Right lung (tissue), 5 donors: ENCODE results near the gene FRMPD4. TPM values are rescaled to one million over a fixed set of nuclear protein-coding genes. Genes with fewer than 3 reads are reported as not detected.

Experiments used
- DNase-seq, 2 donors: peaks; one replicate each; pipeline ENCODE4 v3.0.0-alpha.2; 2013
- polyA plus RNA-seq, 5 donors: library from polyadenylated mRNA; unstranded; fragments of 120-200 nt; gene quantifications; one replicate each; pipeline versions ENCODE4 v1.2.1 to v1.2.3, GENCODE V29; 2013; ENCODE audit warnings: inconsistent platforms in 1 of 5, low replicate concordance in 1 of 5; ENCODE audit not compliant: insufficient read length in 5 of 5, insufficient read depth in 1 of 5

The FRMPD4 gene
- polyA plus RNA-seq, 5 donors, result 0.40 to 1.2 (median 0.76) TPM

DNA sequence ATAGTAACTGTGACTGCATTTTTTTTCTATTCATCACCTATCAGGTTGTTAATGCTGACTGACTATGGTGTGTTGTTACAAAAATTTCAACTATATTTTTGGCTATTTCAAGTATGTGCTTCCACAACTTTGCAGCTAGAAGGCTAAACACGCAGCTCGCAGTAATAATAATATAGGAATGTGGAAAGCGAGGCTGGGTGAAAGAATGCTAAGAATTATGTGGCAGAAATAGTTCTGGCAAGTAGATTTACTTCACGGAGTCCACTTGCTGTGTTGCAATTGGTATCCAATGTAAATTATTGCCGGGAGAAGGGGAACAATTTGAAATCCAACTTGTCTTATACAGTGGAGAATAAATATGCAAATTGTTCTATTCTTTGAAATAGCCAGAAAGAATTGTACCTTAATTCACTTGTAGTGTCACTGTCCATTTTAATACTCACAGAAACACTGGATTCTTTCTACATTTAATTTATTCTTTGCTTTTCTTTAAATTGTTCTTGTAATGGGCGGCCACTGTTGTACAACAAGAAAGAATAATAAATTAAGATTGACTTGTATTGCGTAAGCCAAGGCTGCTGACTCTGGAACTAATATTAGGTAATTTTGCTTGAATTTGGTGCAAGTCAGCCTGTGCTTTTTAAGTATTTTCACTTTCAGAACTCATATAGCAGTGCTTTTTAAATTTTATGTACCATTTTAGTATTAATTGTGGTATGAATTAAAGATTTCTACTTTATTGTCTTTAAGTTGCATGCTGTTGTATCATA is 154.9 kb downstream of the FRMPD4 start:
- no peak for DNase-seq

DNA sequence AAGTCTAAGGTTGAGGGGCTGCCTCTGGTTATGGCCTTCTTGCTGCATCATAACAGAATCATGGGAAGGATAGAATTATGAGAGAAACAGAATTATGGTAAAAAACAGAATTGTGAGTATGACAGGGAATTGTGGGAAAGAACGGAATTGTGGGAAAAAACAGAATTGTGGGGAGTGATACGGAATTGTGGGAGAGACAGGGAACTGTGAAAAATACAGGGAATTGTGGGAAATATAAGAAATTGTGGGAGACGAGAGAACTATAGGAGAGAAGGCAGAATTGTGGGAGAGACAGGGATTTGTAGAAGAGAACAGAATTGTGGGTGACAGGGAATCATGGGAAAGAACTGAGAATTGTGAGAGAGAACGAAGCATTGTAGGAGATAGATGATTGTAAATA is 159.1 kb downstream of the FRMPD4 start:
- no peak for DNase-seq

DNA sequence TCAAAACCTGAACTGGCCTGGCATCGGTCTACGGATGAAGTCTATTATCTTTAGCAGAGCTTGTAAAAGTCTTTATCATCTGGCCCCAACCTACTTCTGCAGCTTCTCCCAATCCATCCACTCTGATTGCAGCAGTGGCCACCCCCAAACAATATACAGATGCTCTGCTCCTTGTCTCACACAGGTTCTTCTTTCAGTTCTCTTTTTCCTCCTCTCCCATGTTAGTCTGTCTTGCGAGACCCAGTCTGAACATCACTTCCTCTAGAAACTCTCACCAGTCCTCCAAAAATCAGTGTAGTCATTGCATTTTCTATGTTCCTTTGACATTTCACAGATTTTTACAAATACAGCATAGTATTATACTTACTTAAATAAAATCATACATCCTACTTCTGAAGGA is 163.0 kb downstream of the FRMPD4 start:
- no peak for DNase-seq

DNA sequence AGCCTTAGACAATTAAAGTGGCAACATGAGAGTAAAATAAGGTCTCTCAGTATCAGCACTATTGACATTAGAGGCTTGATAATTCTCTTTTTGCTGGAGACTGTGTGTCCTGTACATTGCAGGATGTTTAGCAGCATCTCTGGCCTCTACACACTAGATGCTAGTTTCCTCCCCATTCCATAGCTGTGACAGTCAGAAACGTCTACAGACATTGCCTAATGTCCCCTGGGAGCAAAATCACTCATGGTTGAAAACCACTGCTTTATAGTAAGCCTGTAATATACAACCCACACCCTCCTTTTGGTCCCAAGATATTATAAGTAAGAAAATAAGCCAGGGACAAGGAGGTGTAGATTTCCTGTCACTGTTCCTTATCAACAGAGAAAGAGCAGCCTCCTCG is 166.0 kb downstream of the FRMPD4 start:
- no peak for DNase-seq

DNA sequence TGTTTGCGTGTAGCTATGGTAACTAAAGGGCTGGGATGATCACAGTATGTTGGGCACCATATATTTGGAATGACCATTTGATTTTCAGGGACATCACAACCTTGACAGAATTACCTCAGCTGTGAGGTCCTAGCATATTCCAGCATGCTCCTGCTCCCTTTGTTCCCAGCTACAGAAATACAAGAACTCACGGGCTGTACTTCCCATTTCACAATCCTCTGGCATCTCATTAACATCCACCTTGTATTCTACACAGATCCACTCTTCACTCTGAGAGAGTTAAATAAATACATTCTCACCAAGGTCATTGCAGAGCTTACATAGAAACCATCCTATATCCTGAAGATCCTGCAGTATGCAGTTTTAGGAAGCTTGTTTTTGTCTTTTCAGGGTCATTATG is 169.7 kb downstream of the FRMPD4 start:
- DNase-seq, result no peak

DNA sequence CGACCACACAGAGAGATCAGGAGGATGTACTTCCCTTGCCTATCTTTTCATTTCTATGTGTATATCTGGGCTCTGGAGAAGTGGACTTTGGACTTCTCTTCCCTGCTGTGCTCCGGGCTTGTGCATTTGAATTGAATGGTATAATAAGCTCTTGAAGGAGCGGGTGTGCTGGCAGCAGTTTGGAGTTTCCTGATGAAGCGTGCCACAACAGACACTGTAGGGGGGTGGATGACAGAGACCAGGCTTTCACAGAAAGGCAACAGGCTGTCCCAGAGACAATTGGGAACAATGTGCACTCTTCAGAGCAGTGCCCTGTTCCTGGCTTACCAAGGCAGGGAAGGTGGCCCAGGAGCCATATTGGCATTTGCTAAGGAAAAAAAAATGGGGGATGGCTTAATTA is 170.1 kb downstream of the FRMPD4 start:
- no peak for DNase-seq

DNA sequence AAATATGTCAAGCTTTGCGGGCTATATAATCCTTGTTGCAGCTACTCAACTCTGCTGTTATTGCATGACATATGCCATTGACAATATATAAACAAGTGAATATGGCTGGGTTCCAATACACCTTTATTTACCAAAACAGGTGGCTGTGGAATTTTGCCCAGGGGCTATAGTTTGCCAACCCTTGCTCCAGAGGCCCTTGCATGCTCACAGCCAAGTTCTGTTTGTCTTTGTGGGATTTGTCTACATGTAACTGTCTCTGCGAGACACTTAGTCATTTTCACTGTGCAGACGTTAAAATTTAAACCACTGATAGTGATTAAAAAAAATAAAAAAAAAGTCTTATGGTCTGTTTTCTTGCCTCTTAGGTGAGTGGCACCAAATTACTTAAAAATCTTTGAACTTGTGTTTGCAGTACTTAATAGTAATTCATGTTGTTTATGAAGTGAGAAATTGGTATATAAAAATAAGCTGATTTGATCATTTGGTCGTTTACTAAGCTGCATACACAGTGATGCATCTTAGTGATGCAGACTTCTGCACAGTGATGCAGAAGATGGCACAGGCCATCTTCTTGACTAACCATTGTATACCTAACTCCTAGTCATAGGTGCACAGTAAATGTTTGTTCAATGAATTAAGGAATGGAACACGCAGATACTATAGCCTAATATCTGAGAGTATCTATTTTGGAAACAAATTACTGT is 170.9 kb downstream of the FRMPD4 start:
- no peak for DNase-seq

DNA sequence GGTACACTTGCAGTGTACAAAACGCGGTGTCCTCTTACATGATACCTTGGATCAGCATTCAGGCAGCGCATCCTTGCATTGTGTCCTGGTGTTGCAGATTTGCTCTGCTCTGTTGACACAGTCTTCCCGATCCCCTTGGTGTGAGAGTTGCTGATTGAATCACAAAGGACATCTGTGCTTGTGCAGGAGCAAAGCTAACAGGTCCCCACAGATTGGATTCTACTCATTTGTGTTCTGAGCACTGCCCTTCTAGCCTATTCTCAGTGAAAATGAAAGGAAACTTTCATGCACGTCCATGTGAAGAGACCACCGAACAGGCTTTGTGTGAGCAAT is 171.4 kb downstream of the FRMPD4 start:
- no peak for DNase-seq

DNA sequence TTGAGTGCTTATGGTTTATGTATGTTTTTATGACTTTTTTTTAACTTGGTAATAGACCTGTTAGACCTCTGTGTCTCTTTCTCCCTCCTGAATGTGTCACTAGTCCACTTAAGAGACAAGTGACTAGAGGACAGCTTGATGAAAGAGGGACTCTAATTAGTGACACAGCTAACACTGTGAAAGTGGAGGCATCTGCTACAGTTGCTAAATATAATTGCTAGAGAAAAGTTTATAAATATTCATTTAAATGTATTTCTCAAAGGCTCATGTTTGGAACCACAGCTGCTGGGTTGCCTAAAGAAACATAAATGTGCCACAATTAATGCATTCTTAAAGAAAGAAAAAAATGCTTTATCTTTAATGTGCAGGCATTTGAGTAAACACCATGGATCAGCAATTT is 176.4 kb downstream of the FRMPD4 start:
- no peak for DNase-seq

DNA sequence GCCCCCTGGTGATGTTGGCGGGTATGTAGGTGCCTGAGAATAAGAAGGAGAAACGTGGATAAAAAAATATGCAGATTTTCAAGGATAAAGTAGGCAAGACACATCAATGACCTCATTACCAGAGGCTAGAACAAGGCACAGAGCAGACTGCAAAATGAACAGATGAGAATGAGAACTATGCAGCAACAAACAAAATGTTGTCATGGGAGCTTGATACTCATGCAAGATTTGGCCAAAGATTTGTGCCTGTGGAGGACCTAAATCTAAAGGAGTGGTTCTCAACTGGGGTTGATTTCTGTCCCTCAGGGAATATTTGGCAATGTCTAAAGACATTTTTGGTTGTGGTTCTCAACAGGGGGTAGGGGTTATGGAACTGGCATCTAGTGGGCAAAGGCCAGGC is 177.3 kb downstream of the FRMPD4 start:
- DNase-seq, result no peak

DNA sequence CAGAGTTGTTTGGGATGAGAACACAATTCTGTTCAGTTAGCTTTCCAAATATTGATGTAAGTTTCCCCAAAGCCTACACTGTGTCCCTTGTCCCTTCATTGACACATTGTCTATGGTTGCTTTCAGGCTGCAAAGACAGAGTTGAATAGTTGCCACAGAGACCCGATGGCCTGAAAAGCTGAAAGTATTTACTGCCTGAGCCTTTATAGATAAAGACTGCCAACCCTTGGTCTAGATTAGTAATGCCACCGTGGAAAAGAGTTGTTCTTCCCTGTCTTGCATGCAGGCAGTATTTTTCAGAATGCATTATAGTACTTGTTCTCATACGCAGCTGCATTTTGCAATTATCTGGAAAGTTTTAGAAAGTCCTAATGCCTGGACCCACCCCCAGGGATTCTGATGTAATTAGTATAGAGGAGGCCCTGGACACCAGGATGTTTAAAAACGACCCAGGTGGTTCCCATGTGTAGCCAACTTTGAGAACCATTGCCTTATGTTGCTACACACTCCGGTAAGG is 180.8 kb downstream of the FRMPD4 start:
- no peak for DNase-seq

DNA sequence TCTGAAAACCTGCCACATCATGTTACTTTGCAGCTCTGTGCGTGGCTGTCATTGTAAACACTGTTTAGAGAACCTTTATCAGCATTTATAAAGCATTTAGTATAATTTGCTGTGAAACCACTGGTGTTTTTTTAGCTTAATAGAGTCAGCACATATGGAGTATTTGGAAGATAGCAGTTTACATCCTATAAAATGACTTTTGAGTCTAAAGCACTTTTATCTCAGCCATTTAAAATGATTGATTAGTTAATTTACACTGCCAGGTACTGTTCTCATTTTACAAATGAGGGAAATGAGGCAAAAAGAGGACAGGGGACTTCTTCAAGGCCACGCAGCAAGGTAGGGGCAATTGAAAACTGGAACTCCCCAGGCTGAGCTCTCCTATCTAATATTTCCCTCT is 181.7 kb downstream of the FRMPD4 start:
- DNase-seq, result no peak

DNA sequence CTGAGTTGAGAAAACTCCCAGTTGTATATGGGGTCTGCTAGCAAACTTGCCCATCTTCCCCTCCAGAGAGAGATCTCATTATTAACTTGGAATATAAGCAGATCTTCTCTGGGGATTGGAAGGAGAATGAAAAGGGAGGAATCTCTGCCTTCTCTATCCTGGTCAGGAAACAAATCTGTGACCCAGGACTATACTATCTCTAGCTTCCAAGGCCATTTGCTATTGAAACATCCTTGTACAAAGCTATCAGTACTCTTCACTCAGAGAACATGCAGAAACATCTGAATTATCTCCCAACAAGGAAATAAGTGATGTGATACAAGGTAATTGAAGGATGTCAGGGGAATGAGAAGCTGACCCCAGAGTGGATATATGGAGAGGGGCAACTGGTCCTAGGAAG is 183.8 kb downstream of the FRMPD4 start:
- no peak for DNase-seq

DNA sequence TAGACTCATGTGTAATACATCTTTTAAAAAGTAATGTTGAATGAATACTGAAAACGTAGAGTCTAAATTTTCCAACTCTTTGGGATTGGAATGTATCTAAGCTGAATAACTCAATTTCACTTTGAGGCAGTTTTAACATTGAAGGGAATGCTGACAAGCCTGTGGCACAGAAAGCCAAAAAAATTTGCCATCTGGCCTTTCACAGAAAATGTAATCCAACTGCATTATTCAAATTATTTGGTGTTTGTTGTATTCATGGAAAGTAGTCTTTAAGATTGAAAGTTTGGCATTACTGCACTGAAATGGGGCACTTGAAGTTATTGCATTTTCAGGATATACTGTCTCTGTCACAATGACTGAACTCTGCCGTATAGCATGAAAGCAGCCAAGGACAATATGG is 186.9 kb downstream of the FRMPD4 start:
- DNase-seq, result no peak

DNA sequence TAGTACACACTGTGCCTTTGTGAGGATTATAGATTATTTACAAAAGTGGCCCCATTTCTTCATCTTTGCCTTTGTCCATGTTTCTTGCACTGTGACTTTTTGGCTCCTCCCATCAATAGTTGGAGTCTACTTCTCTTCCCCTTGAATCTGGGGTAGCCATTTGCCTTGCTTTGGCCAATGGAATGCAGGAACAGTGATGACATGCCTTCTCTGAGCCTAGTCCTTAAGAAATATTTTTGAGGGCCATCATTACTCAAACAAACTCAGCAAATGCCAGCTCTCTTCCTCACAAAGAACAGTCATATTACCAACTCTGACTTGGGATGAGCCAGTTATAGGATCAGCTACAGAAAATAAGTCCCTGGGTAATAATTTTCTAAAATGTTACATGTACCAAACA is 189.6 kb downstream of the FRMPD4 start:
- DNase-seq, result no peak

DNA sequence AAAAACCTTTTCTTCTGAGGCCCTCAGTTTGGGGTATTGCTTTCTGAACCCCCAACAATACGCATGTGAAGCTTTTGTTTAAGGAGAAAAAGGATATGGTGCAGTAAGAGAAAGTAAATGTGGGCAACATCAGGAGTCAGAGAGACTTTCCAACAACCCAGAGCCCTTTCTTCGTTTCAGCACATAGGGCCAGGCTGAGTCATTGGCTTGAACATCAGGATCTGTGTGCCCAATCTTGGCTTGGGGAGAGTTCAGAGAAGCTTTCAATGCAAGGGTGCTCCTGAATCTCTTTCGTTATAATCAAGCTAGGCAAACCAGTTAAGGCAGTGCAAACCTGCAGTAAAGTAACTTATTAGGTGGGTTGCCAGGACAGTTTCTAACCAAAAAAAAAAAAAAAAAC is 191.2 kb downstream of the FRMPD4 start:
- no peak for DNase-seq

DNA sequence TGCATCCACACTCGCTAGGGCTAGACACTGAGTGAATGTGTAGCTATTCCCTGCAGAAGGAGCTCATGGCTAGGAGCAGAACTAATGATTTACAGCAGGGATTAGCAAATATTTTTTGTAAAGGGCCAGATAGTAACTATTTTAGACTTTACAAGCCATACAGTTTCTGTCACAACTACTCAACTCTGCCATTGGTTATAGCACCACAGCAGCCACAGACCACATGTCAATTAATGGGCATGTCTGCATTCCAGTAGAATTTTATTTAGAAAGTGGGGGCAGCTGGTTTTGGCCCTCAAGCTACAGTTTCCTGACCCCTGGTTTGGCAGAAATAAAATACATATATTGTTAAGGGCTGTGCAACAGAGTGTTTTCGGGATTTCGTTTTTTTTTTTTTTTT is 192.6 kb downstream of the FRMPD4 start:
- no peak for DNase-seq

DNA sequence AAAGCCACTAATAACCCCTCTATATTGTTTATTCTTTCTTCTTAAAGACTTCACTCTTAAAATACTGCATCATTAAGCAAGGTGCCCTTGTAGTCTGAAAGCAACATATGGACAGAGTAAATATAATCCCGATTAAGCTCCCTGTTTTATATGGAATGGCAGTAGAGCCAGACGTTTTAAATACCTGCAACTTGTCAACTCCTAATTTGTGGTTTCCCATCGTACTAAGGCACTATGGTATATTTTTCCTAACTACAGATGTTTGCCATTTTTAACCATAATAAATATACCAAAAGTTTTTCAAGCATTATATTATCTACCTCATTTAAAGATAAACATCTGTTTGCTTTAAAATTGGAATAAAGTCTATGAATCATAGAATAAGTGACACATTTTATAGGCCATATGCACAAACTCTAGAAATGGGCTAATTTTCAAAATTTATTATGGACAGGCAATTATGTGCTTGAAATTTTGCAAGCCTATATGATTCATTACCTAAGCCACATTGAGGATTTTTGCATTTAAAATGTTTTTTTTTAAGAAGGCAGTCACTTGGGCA is 194.6 kb downstream of the FRMPD4 start:
- DNase-seq, result no peak

DNA sequence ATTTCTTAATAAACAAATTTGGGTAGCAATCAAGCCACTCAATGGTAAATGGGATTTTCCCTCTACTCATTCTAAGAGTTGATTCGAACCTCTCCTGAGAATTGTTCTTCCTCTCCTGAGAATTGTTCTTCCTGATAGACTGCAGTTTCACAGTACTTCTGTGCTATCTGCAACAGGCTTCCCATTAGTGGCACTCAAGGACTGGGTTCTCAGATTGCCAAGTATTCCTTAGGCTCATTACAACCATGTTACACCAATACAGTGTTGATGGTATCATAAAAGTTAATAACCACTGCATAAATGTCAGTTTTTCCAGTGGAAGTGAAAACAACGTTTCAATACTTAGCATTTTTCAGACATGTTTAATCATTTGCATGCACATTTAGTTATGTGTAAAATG is 201.6 kb downstream of the FRMPD4 start:
- no peak for DNase-seq

DNA sequence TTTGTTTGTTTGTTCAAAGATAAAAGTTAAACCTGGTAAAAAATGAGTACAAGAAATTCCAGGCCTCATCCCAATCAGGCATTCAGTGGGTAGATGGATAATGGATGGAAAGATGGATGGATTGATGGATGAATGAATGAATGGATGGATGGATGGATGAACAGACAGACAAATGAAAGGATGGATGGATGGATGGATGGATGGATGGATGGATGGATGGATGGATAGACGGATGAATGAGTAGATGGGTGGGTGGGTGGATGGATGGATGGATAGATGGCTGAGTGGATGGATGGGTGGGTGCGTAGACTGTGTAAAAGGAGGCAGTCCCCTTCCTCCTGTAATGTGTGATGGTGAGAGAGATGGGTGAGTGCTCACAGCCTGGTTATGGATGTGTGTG is 206.7 kb downstream of the FRMPD4 start:
- DNase-seq, result no peak

DNA sequence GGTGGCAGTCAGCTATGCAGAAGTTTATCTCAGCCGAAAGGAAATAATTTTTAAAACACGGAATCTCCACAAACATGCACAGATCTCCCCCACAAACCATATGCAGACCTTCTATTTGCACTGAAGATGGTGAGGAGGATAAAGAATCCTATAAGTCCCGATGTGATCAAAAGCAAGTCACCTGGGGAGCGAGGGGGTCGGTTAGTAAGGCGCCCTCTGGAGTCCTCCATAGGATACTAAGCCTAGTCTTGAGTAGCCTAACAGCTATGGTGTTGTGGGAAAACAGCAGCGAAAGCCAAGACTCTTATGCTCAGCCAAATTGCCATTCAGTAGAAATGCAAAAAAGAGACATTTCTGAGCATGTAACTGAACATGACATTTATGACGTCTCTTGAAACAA is 210.9 kb downstream of the FRMPD4 start:
- no peak for DNase-seq

DNA sequence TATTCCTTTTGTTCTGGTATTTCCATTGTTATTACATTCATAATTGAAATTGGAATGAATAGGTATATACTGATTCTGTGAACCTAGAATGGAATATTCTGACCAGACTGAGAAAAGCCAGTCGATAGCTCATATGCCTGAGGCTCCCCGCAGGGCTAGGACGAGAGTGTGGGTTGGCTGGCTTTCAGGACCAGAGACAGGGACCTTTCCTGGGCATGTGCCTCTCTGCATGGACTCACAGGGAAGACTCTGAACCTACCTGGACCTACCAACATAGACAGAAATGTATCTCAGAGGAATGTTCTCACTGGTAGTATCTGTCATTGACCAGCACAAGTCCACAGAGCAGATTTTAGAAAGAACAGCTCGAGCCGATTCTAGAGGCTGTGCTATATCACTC is 214.6 kb downstream of the FRMPD4 start:
- no peak for DNase-seq

DNA sequence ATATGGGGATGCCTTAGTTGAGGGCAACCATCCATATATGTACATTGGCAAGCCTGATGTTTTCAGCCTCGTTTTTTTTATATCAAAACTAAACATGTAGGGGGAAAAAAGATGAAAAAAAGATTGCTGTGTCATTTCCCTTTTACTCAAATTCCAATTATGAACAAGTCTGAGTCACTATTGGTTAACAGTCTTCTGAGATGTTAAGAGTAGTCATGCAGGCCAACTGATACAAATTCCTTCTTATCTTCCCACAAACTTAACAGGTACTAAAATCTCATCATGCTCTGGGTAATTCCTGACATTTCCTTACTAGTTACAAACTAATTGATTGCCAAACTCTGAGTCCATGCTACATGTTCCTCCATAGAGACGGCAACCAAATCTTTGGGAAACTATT is 222.1 kb downstream of the FRMPD4 start:
- DNase-seq, result no peak
